Osteoblast (primary cell): Measurements from ENCODE around the gene MTLN. TPM values are rescaled to one million over a fixed set of nuclear protein-coding genes. Genes with fewer than 3 reads are reported as not detected.

Experiments
- DNase-seq: peaks from one replicate; pipeline ENCODE4 v3.0.0; 2011; ENCODE audit warnings: low spot score, mixed read lengths; ENCODE audit not compliant: insufficient read length; ENCODE audit errors: missing footprints
- H2AFZ ChIP-seq: 2 replicates; pipeline ENCODE4 v1.6.0; 2011; ENCODE audit warnings: mild to moderate bottlenecking, low read length
- H3K27ac ChIP-seq: 2 replicates; pipeline ENCODE4 v1.5.1; 2011; ENCODE audit warnings: mild to moderate bottlenecking, low read depth, low read length, moderate library complexity
- H3K27me3 ChIP-seq: 2 replicates; pipeline ENCODE4 v1.6.0; 2012; ENCODE audit warnings: mild to moderate bottlenecking, control low read depth, inconsistent platforms, low read length, moderate library complexity; ENCODE audit not compliant: insufficient read depth
- H3K36me3 ChIP-seq: 2 replicates; pipeline ENCODE4 v1.5.1; 2011; ENCODE audit warnings: mild to moderate bottlenecking, low read length, control low read depth, moderate library complexity; ENCODE audit not compliant: insufficient read depth
- H3K4me1 ChIP-seq: 2 replicates; pipeline ENCODE4 v1.5.1; 2011; ENCODE audit warnings: mild to moderate bottlenecking, low read length, control low read depth, moderate library complexity; ENCODE audit not compliant: insufficient read depth
- H3K4me2 ChIP-seq: 2 replicates; pipeline ENCODE4 v1.6.0; 2011; ENCODE audit warnings: mild to moderate bottlenecking, low read length; ENCODE audit not compliant: insufficient read depth
- H3K4me3 ChIP-seq: fragments of 200-600 bp; sonication (generic); 3 replicates; pipeline ENCODE4 v1.5.1; 2012; ENCODE audit warnings: mild to moderate bottlenecking, low read length, inconsistent platforms; ENCODE audit not compliant: insufficient read depth
- H3K79me2 ChIP-seq: 2 replicates; pipeline ENCODE4 v1.6.0; 2012; ENCODE audit warnings: mild to moderate bottlenecking, low read length, control low read depth, inconsistent platforms; ENCODE audit not compliant: insufficient read depth
- H3K9me3 ChIP-seq: 2 replicates; pipeline ENCODE4 v1.5.1; 2011; ENCODE audit warnings: low read depth, low read length, control low read depth
- H4K20me1 ChIP-seq: 2 replicates; pipeline ENCODE4 v1.6.0; 2012; ENCODE audit warnings: mild to moderate bottlenecking, low read length, control low read depth; ENCODE audit not compliant: insufficient read depth
- CTCF ChIP-seq: IDR thresholded peaks from 2 replicates; pipeline ENCODE4 v1.5.1; 2011; ENCODE audit warnings: mild to moderate bottlenecking, low read depth, low read length, moderate library complexity; ENCODE audit errors: extremely low read depth
- total RNA-seq: library from RNA; depleted of rRNA; stranded (reverse); fragments of >200 nt; gene quantifications from 2 replicates; pipeline ENCODE4 v1.2.3, GENCODE V29; 2012

Gene MTLN
- total RNA-seq, 1 donor = 35.1 TPM

DNA sequence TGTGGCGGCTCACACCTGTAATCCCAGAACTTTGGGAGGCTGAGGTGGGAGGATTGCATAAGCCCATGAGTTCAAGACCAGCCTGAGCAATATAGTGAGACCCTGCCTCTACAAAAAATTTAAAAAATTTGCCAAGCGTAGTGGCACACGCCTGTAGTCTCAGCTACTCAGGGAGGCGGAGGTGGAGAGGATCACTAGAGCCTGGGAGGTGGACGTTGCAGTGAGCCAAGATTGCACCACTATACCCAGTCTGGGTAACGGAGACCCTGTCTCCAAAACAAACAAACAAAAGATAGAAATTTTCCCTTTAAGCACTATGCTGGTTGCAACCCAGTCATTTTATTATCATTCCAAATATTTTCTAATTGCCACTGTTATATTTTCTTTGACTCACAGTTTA lies 39.8 kb downstream of the MTLN start:
- Histone ChIP-seq H3K4me1 (peaks cover 6% of the 10 kb centered on the region), H3K9me3 (no peaks in the 10 kb centered on the region), H3K27ac (no peak overlapping the region), H3K27me3 (no peaks in the 10 kb centered on the region), H3K79me2 (no peaks in the 10 kb centered on the region), H4K20me1 (no peaks in the 10 kb centered on the region), H2AFZ (no peak overlapping the region), H3K4me2 (no peak overlapping the region), H3K4me3 (no peak overlapping the region), H3K36me3 (no peaks in the 10 kb centered on the region)
- DNase-seq = peak; percentile 49
- TF ChIP-seq CTCF = no peak

DNA sequence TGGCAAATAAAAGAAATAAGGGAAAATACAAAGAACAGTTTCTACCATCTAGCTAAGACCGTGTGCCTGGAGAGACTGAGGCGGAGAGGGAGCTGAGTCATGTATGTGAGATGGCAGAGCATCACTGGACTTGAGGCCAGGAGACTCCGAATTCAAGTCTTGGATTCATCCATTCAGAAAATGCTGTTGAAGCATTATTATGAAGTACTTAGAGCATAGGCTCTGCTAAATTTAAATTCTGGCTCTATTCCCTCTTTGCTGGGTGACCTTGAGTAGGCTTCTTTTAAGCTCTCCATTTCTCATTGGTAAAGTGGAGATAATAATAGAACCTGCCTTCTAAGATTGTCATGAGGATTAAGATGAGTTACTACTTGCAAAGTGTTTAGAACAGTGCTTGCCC lies 42.2 kb downstream of the MTLN start:
- no peak for TF ChIP-seq CTCF
- Histone ChIP-seq H3K9me3 (no peaks in the 10 kb centered on the region), H3K4me2 (no peak overlapping the region), H3K36me3 (no peaks in the 10 kb centered on the region), H3K27me3 (no peaks in the 10 kb centered on the region), H3K4me3 (no peak overlapping the region), H3K79me2 (no peaks in the 10 kb centered on the region), H4K20me1 (no peaks in the 10 kb centered on the region), H3K27ac (no peak overlapping the region), H2AFZ (no peak overlapping the region), H3K4me1 (peaks cover 11% of the 10 kb centered on the region)
- no peak for DNase-seq

- H2AFZ ChIP-seq = no peak overlapping the region
- peaks cover 11% of the 10 kb centered on the region for H3K4me1 ChIP-seq
- H3K27ac ChIP-seq = no peak overlapping the region
- H3K4me2 ChIP-seq = no peak overlapping the region
- no peaks in the 10 kb centered on the region for H3K79me2 ChIP-seq
- H3K4me3 ChIP-seq = no peak overlapping the region
- H4K20me1 ChIP-seq = no peaks in the 10 kb centered on the region
- no peaks in the 10 kb centered on the region for H3K36me3 ChIP-seq
- DNase-seq = no peak
- no peaks in the 10 kb centered on the region for H3K9me3 ChIP-seq
- TF ChIP-seq CTCF = no peak
- no peaks in the 10 kb centered on the region for H3K27me3 ChIP-seq
These were observed 44.9 kb downstream of the MTLN start for GRCh38 chr2:110167326-110168000.

- H3K79me2 ChIP-seq = no peaks in the 10 kb centered on the region
- no peaks in the 10 kb centered on the region for H3K36me3 ChIP-seq
- peaks cover 11% of the 10 kb centered on the region for H3K4me1 ChIP-seq
- no peak overlapping the region for H3K4me2 ChIP-seq
- no peak overlapping the region for H3K27ac ChIP-seq
- no peaks in the 10 kb centered on the region for H3K9me3 ChIP-seq
- no peak overlapping the region for H3K4me3 ChIP-seq
- TF ChIP-seq CTCF = no peak
- no peaks in the 10 kb centered on the region for H4K20me1 ChIP-seq
- H2AFZ ChIP-seq = no peak overlapping the region
- H3K27me3 ChIP-seq = no peaks in the 10 kb centered on the region
- DNase-seq = no peak
These were observed 46.1 kb downstream of the MTLN start for GRCh38 chr2:110166266-110166665.

Other genes starting within 250 kb of the MTLN start
- 4.4 and 5.1 TPM in 2 replicates for gene MALL, start 96.7 kb downstream of the MTLN start, total RNA-seq
- 7.6 and 8.3 TPM in 2 replicates for gene NPHP1, start 7.5 kb downstream of the MTLN start, total RNA-seq